IPS-18a (cell line): ENCODE measurements around the gene C8B.

Source experiments
- H3K27ac ChIP-seq: one replicate; pipeline ENCODE4 v1.5.1; 2013; ENCODE audit warnings: low read length
- H3K27me3 ChIP-seq: one replicate; pipeline ENCODE4 v1.6.1; 2013; ENCODE audit warnings: mild to moderate bottlenecking, low read length; ENCODE audit not compliant: control insufficient read depth, insufficient read depth
- H3K36me3 ChIP-seq: one replicate; pipeline ENCODE4 v1.6.1; 2013; ENCODE audit warnings: low read depth, low read length; ENCODE audit not compliant: control insufficient read depth
- H3K4me1 ChIP-seq: one replicate; pipeline ENCODE4 v1.6.1; 2013; ENCODE audit warnings: low read depth, low read length; ENCODE audit not compliant: control insufficient read depth
- H3K4me3 ChIP-seq: one replicate; pipeline ENCODE4 v1.5.1; 2013; ENCODE audit warnings: low read length
- H3K9ac ChIP-seq: one replicate; pipeline ENCODE4 v1.6.1; 2013; ENCODE audit warnings: mild to moderate bottlenecking, low read length, moderate library complexity
- H3K9me3 ChIP-seq: one replicate; pipeline ENCODE4 v1.6.1; 2013; ENCODE audit warnings: low read depth, low read length; ENCODE audit not compliant: control insufficient read depth

Gene C8B

GRCh38 chr1:56965916-56966697 lies at the start of gene C8B:
Gene C8B (minus strand): TSS chr1:56966015. CDS start chr1:56965948, 67 bp downstream.
- no peak within 1 kb of the TSS for H3K27ac ChIP-seq

GRCh38 chr1:57015071-57015470 lies 49.3 kb upstream of the C8B start:
- Histone ChIP-seq H3K4me3 (no peak overlapping the region), H3K36me3 (no peaks in the 10 kb centered on the region), H3K4me1 (peaks cover 3% of the 10 kb centered on the region), H3K9ac (no peak overlapping the region), H3K9me3 (no peaks in the 10 kb centered on the region), H3K27ac (no peak overlapping the region), H3K27me3 (no peaks in the 10 kb centered on the region)

More at GRCh38 chr1:56965916-56966697, at the start of gene C8B:
- H3K4me1 ChIP-seq: no peaks in the 10 kb centered on the region
- no peaks in the 10 kb centered on the region for H3K36me3 ChIP-seq
- H3K9me3 ChIP-seq: no peaks in the 10 kb centered on the region
- H3K4me3 ChIP-seq: no peak within 1 kb of the TSS
- no peak within 1 kb of the TSS for H3K9ac ChIP-seq
- no peaks in the 10 kb centered on the region for H3K27me3 ChIP-seq

GRCh38 chr1:57013522-57013921 lies 47.7 kb upstream of the C8B start:
- Histone ChIP-seq H3K36me3 (no peaks in the 10 kb centered on the region), H3K4me1 (peaks cover 3% of the 10 kb centered on the region), H3K9ac (no peak overlapping the region), H3K4me3 (no peak overlapping the region), H3K27ac (no peak overlapping the region), H3K27me3 (no peaks in the 10 kb centered on the region), H3K9me3 (no peaks in the 10 kb centered on the region)

- Histone ChIP-seq H3K4me1 (peaks cover under 1% of the 10 kb centered on the region), H3K4me3 (no peak overlapping the region), H3K9ac (no peak overlapping the region), H3K36me3 (no peaks in the 10 kb centered on the region), H3K9me3 (no peaks in the 10 kb centered on the region), H3K27ac (no peak overlapping the region), H3K27me3 (no peaks in the 10 kb centered on the region)
Measured at GRCh38 chr1:57012315-57012714, 46.5 kb upstream of the C8B start.

GRCh38 chr1:57010511-57010910 lies 44.7 kb upstream of the C8B start:
- no peak overlapping the region for H3K4me3 ChIP-seq
- no peaks in the 10 kb centered on the region for H3K4me1 ChIP-seq
- H3K36me3 ChIP-seq: no peaks in the 10 kb centered on the region
- no peak overlapping the region for H3K27ac ChIP-seq
- H3K27me3 ChIP-seq: no peaks in the 10 kb centered on the region
- no peaks in the 10 kb centered on the region for H3K9me3 ChIP-seq
- no peak overlapping the region for H3K9ac ChIP-seq

- Histone ChIP-seq H3K27me3 (no peaks in the 10 kb centered on the region), H3K4me3 (no peak overlapping the region), H3K36me3 (no peaks in the 10 kb centered on the region), H3K27ac (no peak overlapping the region), H3K4me1 (no peaks in the 10 kb centered on the region), H3K9ac (no peak overlapping the region), H3K9me3 (no peaks in the 10 kb centered on the region)
Measured at GRCh38 chr1:57007948-57008347, 42.1 kb upstream of the C8B start.

GRCh38 chr1:57007472-57007871 lies 41.7 kb upstream of the C8B start:
- no peaks in the 10 kb centered on the region for H3K9me3 ChIP-seq
- no peaks in the 10 kb centered on the region for H3K36me3 ChIP-seq

GRCh38 chr1:57003398-57004139 lies 37.8 kb upstream of the C8B start:
- H3K27ac ChIP-seq: no peak overlapping the region
- no peaks in the 10 kb centered on the region for H3K4me1 ChIP-seq
- no peaks in the 10 kb centered on the region for H3K9me3 ChIP-seq
- H3K9ac ChIP-seq: no peak overlapping the region
- no peaks in the 10 kb centered on the region for H3K27me3 ChIP-seq
- no peaks in the 10 kb centered on the region for H3K36me3 ChIP-seq
- H3K4me3 ChIP-seq: no peak overlapping the region

More at GRCh38 chr1:57007472-57007871, 41.7 kb upstream of the C8B start:
- no peak overlapping the region for H3K9ac ChIP-seq
- no peaks in the 10 kb centered on the region for H3K27me3 ChIP-seq
- no peak overlapping the region for H3K27ac ChIP-seq
- no peak overlapping the region for H3K4me3 ChIP-seq
- H3K4me1 ChIP-seq: no peaks in the 10 kb centered on the region

GRCh38 chr1:56995414-56996100 lies 29.7 kb upstream of the C8B start:
- Histone ChIP-seq H3K27ac (no peak overlapping the region), H3K36me3 (no peaks in the 10 kb centered on the region), H3K9me3 (no peaks in the 10 kb centered on the region), H3K4me1 (peaks cover 11% of the 10 kb centered on the region), H3K4me3 (no peak overlapping the region), H3K9ac (no peak overlapping the region), H3K27me3 (no peaks in the 10 kb centered on the region)

GRCh38 chr1:56993475-56993874 lies 27.7 kb upstream of the C8B start:
- Histone ChIP-seq H3K4me3 (no peak overlapping the region), H3K9ac (no peak overlapping the region), H3K27ac (no peak overlapping the region), H3K9me3 (no peaks in the 10 kb centered on the region), H3K27me3 (no peaks in the 10 kb centered on the region), H3K4me1 (peaks cover 11% of the 10 kb centered on the region), H3K36me3 (no peaks in the 10 kb centered on the region)

GRCh38 chr1:56992318-56993125 lies 26.7 kb upstream of the C8B start:
- peaks cover 11% of the 10 kb centered on the region for H3K4me1 ChIP-seq
- no peak overlapping the region for H3K9ac ChIP-seq
- H3K4me3 ChIP-seq: no peak overlapping the region
- H3K27me3 ChIP-seq: no peaks in the 10 kb centered on the region
- no peak overlapping the region for H3K27ac ChIP-seq
- H3K9me3 ChIP-seq: no peaks in the 10 kb centered on the region
- no peaks in the 10 kb centered on the region for H3K36me3 ChIP-seq
